ENCODE measurements around the gene SGSM1.

DNA sequence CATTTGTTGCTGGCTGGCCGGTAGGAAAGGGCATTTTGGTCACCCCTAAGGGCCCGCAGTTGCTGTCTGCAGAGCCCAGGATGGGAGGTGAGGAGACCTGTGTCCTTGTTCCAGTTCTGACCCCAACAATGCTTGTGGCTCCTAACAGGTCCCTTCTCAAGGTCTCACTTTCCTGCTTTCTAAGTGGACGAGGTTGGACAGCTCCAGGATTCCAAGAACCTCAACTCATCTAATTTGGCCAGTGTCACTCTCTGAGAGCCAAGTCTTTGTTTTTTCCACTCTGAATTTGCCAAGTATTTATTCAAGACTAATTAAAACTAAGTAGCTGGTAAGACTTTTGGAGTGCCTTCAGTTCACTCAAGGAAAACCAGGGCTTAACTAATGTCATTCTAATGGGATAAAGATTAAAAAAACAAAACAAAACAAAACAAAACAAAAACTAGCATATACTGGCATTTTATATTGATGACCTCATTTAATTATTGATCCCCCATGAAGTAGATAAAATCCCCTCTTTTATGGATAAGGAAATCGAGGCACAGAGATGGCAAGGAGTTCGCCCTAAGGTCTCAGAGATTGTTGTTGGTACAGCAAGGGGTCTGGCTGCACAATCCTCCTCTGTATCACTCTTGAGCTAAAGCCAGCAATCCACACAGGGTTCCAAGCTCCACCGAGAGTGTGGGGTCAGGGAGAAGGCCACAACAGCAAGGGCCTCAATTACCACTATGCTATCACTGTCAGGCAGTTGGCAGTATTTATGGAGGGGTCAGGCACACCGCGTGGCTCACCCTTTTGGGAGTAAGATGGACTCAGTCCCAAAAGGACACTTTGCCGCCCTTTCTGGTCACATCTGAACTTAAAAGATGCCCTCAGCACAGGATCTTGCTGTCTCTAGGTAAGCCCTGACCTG lies 8.1 kb downstream of the SGSM1 start:
- TF ChIP-seq CTCF (IDR thresholded peaks at IDR 0.05; ENCODE audit: low read depth, low read length, poor library complexity, severe bottlenecking) = no peak
- no peak for TF ChIP-seq EZH2phosphoT487 (IDR thresholded peaks at IDR 0.05; ENCODE audit: borderline replicate concordance, low read length)

Data from DOHH2 (cell line).